CD14-positive monocyte (primary cell): ENCODE measurements around the gene MICALL2. TPM values are rescaled to one million over a fixed set of nuclear protein-coding genes. Genes with fewer than 3 reads are reported as not detected.

Experiments
- DNase-seq, 3 donors: peaks; one replicate each; pipeline ENCODE4 v3.0.0-alpha.2; 2011 to 2022
- H2AFZ ChIP-seq: 2 replicates; pipeline ENCODE4 v1.6.0; 2012; ENCODE audit warnings: mild to moderate bottlenecking, low read depth, low read length, inconsistent platforms; ENCODE audit not compliant: insufficient read depth, poor library complexity, severe bottlenecking
- H3K27ac ChIP-seq, 2 donors: 1 replicate in 1 of 2; 2 replicates in 1 of 2; pipeline ENCODE4 v1.5.1; 2012 to 2013; ENCODE audit warnings: low read length in 2 of 2, control low read depth in 1 of 2, inconsistent platforms in 1 of 2, low read depth in 1 of 2, mild to moderate bottlenecking in 1 of 2
- H3K27me3 ChIP-seq, 2 donors: one replicate each; pipeline versions ENCODE4 v1.6.0 to v1.6.1; 2011 to 2013; ENCODE audit warnings: low read length in 2 of 2; ENCODE audit not compliant: control insufficient read depth in 2 of 2, insufficient read depth in 2 of 2
- H3K36me3 ChIP-seq, 2 donors: replicated peaks in 1 of 2; 1 replicate in 1 of 2; 2 replicates in 1 of 2; pipeline versions ENCODE4 v1.5.1 to v1.6.1; 2012 to 2013; ENCODE audit warnings: low read length in 2 of 2, control low read depth in 1 of 2, inconsistent platforms in 1 of 2, mild to moderate bottlenecking in 1 of 2; ENCODE audit not compliant: insufficient read depth in 2 of 2, control insufficient read depth in 1 of 2
- H3K4me1 ChIP-seq, 2 donors: 1 replicate in 1 of 2; 2 replicates in 1 of 2; pipeline versions ENCODE4 v1.5.1 to v1.6.1; 2012 to 2013; ENCODE audit warnings: low read length in 2 of 2, control low read depth in 1 of 2, inconsistent platforms in 1 of 2, mild to moderate bottlenecking in 1 of 2, moderate library complexity in 1 of 2; ENCODE audit not compliant: insufficient read depth in 2 of 2, control insufficient read depth in 1 of 2
- H3K4me2 ChIP-seq: replicated peaks from 2 replicates; pipeline ENCODE3; 2012; ENCODE audit warnings: low read length, moderate library complexity, mild to moderate bottlenecking; ENCODE audit not compliant: poor library complexity, severe bottlenecking; ENCODE audit errors: extremely low read depth
- H3K4me3 ChIP-seq, 3 experiments: fragments of 200-600 bp in 1 of 3; sonication (generic) in 1 of 3; replicated peaks in 1 of 3; 1 replicate in 2 of 3; 2 replicates in 1 of 3; pipeline ENCODE4 v1.5.1; 2011 to 2013; ENCODE audit warnings: low read length in 3 of 3, mild to moderate bottlenecking in 3 of 3, control low read depth in 2 of 3, low read depth in 2 of 3, inconsistent platforms in 1 of 3, moderate library complexity in 1 of 3
- H3K79me2 ChIP-seq: 2 replicates; pipeline ENCODE4 v1.6.0; 2012; ENCODE audit warnings: mild to moderate bottlenecking, control low read depth, inconsistent platforms, low read length, moderate library complexity; ENCODE audit not compliant: insufficient read depth
- H3K9ac ChIP-seq: 2 replicates; pipeline ENCODE4 v1.6.0; 2017; ENCODE audit warnings: low read length, mild to moderate bottlenecking; ENCODE audit not compliant: insufficient read depth, poor library complexity, severe bottlenecking
- H3K9me3 ChIP-seq, 2 donors: replicated peaks in 1 of 2; 1 replicate in 1 of 2; 2 replicates in 1 of 2; pipeline versions ENCODE4 v1.5.1 to v1.6.1; 2012 to 2013; ENCODE audit warnings: low read length in 2 of 2, control low read depth in 1 of 2; ENCODE audit not compliant: control insufficient read depth in 1 of 2, insufficient read depth in 1 of 2
- H4K20me1 ChIP-seq: 2 replicates; pipeline ENCODE4 v1.6.0; 2012; ENCODE audit warnings: mild to moderate bottlenecking, low read length, control low read depth, moderate library complexity; ENCODE audit not compliant: insufficient read depth
- H3K27ac Mint-ChIP-seq, 7 donors: one replicate each; pipeline ENCODE4 v1.8.0; 2020; ENCODE audit warnings: mild to moderate bottlenecking in 7 of 7, mixed read lengths in 7 of 7, moderate library complexity in 6 of 7, inconsistent platforms in 2 of 7
- H3K27me3 Mint-ChIP-seq, 3 donors: one replicate each; pipeline ENCODE4 v1.8.0; 2021 to 2022; ENCODE audit warnings: low read depth in 3 of 3, mild to moderate bottlenecking in 3 of 3, mixed read lengths in 3 of 3, moderate library complexity in 3 of 3, inconsistent platforms in 1 of 3
- H3K36me3 Mint-ChIP-seq, 2 donors: one replicate each; pipeline ENCODE4 v1.8.0; 2020; ENCODE audit warnings: mixed read lengths in 2 of 2, inconsistent platforms in 1 of 2, mild to moderate bottlenecking in 1 of 2
- H3K4me1 Mint-ChIP-seq: one replicate; pipeline ENCODE4 v1.8.0; 2020; ENCODE audit warnings: mild to moderate bottlenecking, mixed read lengths
- H3K4me3 Mint-ChIP-seq, 2 donors: one replicate each; pipeline ENCODE4 v1.8.0; 2020; ENCODE audit warnings: mild to moderate bottlenecking in 2 of 2, mixed read lengths in 2 of 2, moderate library complexity in 1 of 2
- H3K9me3 Mint-ChIP-seq, 7 donors: one replicate each; pipeline ENCODE4 v1.8.0; 2020 to 2022; ENCODE audit warnings: mixed read lengths in 7 of 7, mild to moderate bottlenecking in 6 of 7, moderate library complexity in 6 of 7, inconsistent platforms in 2 of 7
- WGBS: methylation state at CpG from one replicate; pipeline ENCODE4 v1.1.5; 2013; ENCODE audit warnings: missing lambda C conversion rate; ENCODE audit not compliant: insufficient coverage; 5-methylcytosine and 5-hydroxymethylcytosine counted together
- intact Hi-C, 2 donors: fragments of 100-400 bp; cut with micrococcal nuclease; formaldehyde crosslinking; loops; one replicate each; pipeline versions ENCODE4 v1.15.0 to v1.15.1; 2023
- polyA plus RNA-seq, 3 donors: library from polyadenylated mRNA; depleted of rRNA in 1 of 3; unstranded in 2 of 3; stranded (reverse) in 1 of 3; fragments of 300-500 nt in 2 of 3; fragments of >200 nt in 1 of 3; fragmentation: Illumina TruSeq in 2 of 3; gene quantifications; 1 replicate in 2 of 3; 2 replicates in 1 of 3; pipeline ENCODE4 v1.2.3, GENCODE V29; 2012 to 2021
- TF ChIP-seq, protein P1 (sequence below): fragments of 200-600 bp; IDR thresholded peaks from one replicate; pipeline ENCODE4 v1.8.0; 2022; ENCODE audit warnings: antibody characterized with exemption, mild to moderate bottlenecking

The MICALL2 gene
- polyA plus RNA-seq, 3 donors: 0.14 to 7.2 (median 0.72) TPM

DNA sequence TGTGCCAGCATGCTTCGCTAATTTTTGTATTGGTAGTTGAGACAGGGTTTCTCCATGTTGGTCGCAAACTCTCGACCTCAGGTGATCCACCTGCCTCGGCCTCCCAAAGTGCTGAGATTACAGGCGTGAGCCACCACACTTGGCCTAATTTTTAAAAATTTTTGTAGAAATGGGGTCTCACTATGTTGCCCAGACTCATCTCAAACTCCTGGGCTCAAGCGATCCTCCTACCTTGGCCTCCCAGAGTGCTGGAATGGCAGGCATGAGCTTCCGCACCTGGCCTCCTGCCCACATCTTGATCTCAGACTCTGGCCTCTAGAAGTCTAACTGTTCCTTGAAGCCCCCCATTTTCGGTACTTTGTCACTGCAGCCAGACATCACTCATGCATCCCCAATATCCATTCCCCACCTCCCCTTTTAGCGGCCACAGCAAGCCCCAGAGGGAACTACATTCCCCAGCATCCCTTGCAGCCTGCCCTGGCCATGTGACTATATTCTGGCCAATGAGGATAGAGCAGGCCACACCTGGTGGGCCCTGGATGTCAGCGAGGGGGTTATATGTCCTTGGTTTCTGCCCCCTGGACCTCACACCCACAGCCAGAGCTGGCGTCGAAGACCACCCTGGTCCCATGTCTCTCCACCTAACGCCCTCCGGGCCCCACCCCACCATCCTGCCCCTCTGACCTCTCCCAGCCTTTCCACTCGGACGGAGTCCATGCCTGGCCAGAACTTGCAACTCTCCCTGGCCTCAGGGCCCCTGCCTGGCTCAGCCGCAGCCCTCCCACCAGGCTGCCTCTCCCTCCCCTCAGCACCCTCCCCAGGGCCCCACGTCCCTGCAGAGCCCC is 33.8 kb downstream of the MICALL2 start:
- peak overlapping the region in 1 of 7 donors; percentile 42 for H3K27ac Mint-ChIP-seq
- H3K27me3 Mint-ChIP-seq: peaks cover 13 to 27% (median 19%) of the 10 kb centered on the region in 3 donors
- no peaks in the 10 kb centered on the region for H3K36me3 Mint-ChIP-seq
- Histone ChIP-seq H3K27me3 (peaks cover 0 to 7% of the 10 kb centered on the region in 2 donors), H3K4me2 (no peak overlapping the region), H3K79me2 (no peaks in the 10 kb centered on the region), H3K9me3 (no peaks in the 10 kb centered on the region), H3K9ac (no peak overlapping the region), H3K4me3 (no peak overlapping the region), H2AFZ (no peak overlapping the region), H3K27ac (no peak overlapping the region), H3K4me1 (no peaks in the 10 kb centered on the region), H3K36me3 (no peaks in the 10 kb centered on the region), H4K20me1 (no peaks in the 10 kb centered on the region)
- 81% methylated on average over 11 of the region's 18 CpGs for WGBS
- peaks cover 0 to 4% (median 0%) of the 10 kb centered on the region in 7 donors for H3K9me3 Mint-ChIP-seq
- H3K4me3 Mint-ChIP-seq: no peak overlapping the region
- no peak for DNase-seq
- intact Hi-C loops: no loop called here
- H3K4me1 Mint-ChIP-seq: no peaks in the 10 kb centered on the region
- TF ChIP-seq, protein P1, sequence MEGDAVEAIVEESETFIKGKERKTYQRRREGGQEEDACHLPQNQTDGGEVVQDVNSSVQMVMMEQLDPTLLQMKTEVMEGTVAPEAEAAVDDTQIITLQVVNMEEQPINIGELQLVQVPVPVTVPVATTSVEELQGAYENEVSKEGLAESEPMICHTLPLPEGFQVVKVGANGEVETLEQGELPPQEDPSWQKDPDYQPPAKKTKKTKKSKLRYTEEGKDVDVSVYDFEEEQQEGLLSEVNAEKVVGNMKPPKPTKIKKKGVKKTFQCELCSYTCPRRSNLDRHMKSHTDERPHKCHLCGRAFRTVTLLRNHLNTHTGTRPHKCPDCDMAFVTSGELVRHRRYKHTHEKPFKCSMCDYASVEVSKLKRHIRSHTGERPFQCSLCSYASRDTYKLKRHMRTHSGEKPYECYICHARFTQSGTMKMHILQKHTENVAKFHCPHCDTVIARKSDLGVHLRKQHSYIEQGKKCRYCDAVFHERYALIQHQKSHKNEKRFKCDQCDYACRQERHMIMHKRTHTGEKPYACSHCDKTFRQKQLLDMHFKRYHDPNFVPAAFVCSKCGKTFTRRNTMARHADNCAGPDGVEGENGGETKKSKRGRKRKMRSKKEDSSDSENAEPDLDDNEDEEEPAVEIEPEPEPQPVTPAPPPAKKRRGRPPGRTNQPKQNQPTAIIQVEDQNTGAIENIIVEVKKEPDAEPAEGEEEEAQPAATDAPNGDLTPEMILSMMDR: no peak

DNA sequence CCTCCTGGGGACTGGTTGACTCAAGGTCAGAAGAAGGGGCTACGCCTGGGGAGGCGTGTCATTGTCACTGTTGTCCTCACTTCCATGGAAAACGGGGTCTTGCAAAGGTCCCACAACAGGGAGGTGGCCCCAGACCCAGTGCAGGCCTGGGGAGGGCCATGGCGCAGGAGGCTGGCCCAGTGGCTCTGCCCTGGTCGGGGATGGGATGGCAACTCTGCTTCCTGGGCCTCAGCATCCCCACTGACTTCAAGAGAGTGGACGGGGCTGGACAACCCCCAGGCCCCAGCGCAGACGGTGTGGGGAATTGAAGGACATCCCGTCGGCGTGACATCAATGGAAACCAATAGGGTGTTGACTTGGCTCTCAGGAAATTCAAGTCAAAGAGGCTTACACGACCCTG is 35.2 kb downstream of the MICALL2 start:
- no peaks in the 10 kb centered on the region for H3K4me1 ChIP-seq
- H3K79me2 ChIP-seq: no peaks in the 10 kb centered on the region
- Mint-ChIP-seq H3K4me3 (peak overlapping the region in 1 of 2 donors; percentile 17), H3K27ac (no peak overlapping the region), H3K9me3 (peaks cover 0 to 4% (median 0%) of the 10 kb centered on the region in 7 donors), H3K27me3 (peaks cover 13 to 27% (median 21%) of the 10 kb centered on the region in 3 donors), H3K4me1 (no peaks in the 10 kb centered on the region), H3K36me3 (no peaks in the 10 kb centered on the region)
- H3K36me3 ChIP-seq: no peaks in the 10 kb centered on the region
- WGBS: 91% methylated on average over 12 of the region's 12 CpGs
- H3K4me3 ChIP-seq: no peak overlapping the region
- no peak overlapping the region for H3K4me2 ChIP-seq
- TF ChIP-seq, protein P1: no peak
- H3K9ac ChIP-seq: no peak overlapping the region
- no peak overlapping the region for H3K27ac ChIP-seq
- DNase-seq: no peak
- H3K9me3 ChIP-seq: no peaks in the 10 kb centered on the region
- H4K20me1 ChIP-seq: no peaks in the 10 kb centered on the region
- H3K27me3 ChIP-seq: peaks cover 0 to 7% of the 10 kb centered on the region in 2 donors
- H2AFZ ChIP-seq: no peak overlapping the region
- intact Hi-C loops: no loop called here
